Thymus (tissue), 11 donors: ENCODE results near the gene SFT2D3. TPM values are rescaled to one million over a fixed set of nuclear protein-coding genes. Genes with fewer than 3 reads are reported as not detected.
A peak's percentile ranks its signal among the peaks of the same experiment; 100 is the strongest.

ENCODE experiments used
- DNase-seq, 9 donors: peaks; one replicate each; pipeline ENCODE4 v3.0.0-alpha.2; 2013; ENCODE audit warnings: low spot score in 9 of 9, low read depth in 6 of 9, missing footprints in 1 of 9
- H3K27ac ChIP-seq, 2 donors: one replicate each; pipeline ENCODE4 v1.5.1; 2013; ENCODE audit warnings: control low read depth in 1 of 2, low read depth in 1 of 2, low read length in 1 of 2, mild to moderate bottlenecking in 1 of 2, moderate library complexity in 1 of 2
- H3K27me3 ChIP-seq, 2 donors: one replicate each; pipeline ENCODE4 v1.5.1; 2013; ENCODE audit warnings: low read length in 1 of 2; ENCODE audit not compliant: control insufficient read depth in 2 of 2, insufficient read depth in 1 of 2
- H3K36me3 ChIP-seq, 2 donors: one replicate each; pipeline ENCODE4 v1.5.1; 2013; ENCODE audit warnings: low read length in 1 of 2, mild to moderate bottlenecking in 1 of 2, moderate library complexity in 1 of 2; ENCODE audit not compliant: control insufficient read depth in 2 of 2, insufficient read depth in 2 of 2
- H3K4me1 ChIP-seq, 2 donors: one replicate each; pipeline ENCODE4 v1.5.1; 2013; ENCODE audit warnings: low read length in 2 of 2; ENCODE audit not compliant: control insufficient read depth in 2 of 2, insufficient read depth in 2 of 2
- H3K4me3 ChIP-seq, 2 donors: one replicate each; pipeline ENCODE4 v1.5.1; 2013; ENCODE audit warnings: low read length in 2 of 2, control low read depth in 1 of 2, mild to moderate bottlenecking in 1 of 2
- H3K9me3 ChIP-seq, 2 donors: one replicate each; pipeline ENCODE4 v1.5.1; 2013; ENCODE audit warnings: low read length in 1 of 2, mild to moderate bottlenecking in 1 of 2; ENCODE audit not compliant: control insufficient read depth in 2 of 2, insufficient read depth in 1 of 2
- WGBS: extraction: QIAGEN DNeasy Blood & Tissue Kit; methylation state at CpG from one replicate; pipeline ENCODE4 v1.1.7; 2013; 5-methylcytosine and 5-hydroxymethylcytosine counted together
- polyA plus RNA-seq: library from polyadenylated mRNA; stranded (reverse); fragments of 200-250 nt; gene quantifications from one replicate; pipeline ENCODE4 v1.2.3, GENCODE V29; 2013
- total RNA-seq: library from RNA; stranded (reverse); fragments of 120-200 nt; gene quantifications from one replicate; pipeline ENCODE4 v1.2.4, GENCODE V29; 2013
- donor health status: healthy.

SFT2D3 gene
- total and polyA plus RNA-seq, 2 donors = 7.3 to 8.8 TPM

GRCh38 chr2:127688405-127688804 is 12.9 kb upstream of the SFT2D3 start:
- DNase-seq = no peak
- Histone ChIP-seq H3K4me3 (no peak overlapping the region), H3K27ac (no peak overlapping the region), H3K9me3 (peaks cover 0 to 23% of the 10 kb centered on the region in 2 donors), H3K4me1 (no peaks in the 10 kb centered on the region), H3K36me3 (no peaks in the 10 kb centered on the region), H3K27me3 (no peaks in the 10 kb centered on the region)
- WGBS = 92% methylated on average over 1 of the region's 1 CpG

- H3K27ac ChIP-seq = no peak overlapping the region
- H3K27me3 ChIP-seq = no peaks in the 10 kb centered on the region
- DNase-seq = no peak
- no peak overlapping the region for H3K4me3 ChIP-seq
- no peaks in the 10 kb centered on the region for H3K36me3 ChIP-seq
- whole genome bisulfite sequencing = 96% methylated on average over 2 of the region's 2 CpGs
- H3K9me3 ChIP-seq = peaks cover 0 to 23% of the 10 kb centered on the region in 2 donors
- peaks cover 2 to 4% of the 10 kb centered on the region in 2 donors for H3K4me1 ChIP-seq
Measured at GRCh38 chr2:127690696-127691095, 10.6 kb upstream of the SFT2D3 start.

- no peaks in the 10 kb centered on the region for H3K27me3 ChIP-seq
- H3K4me3 ChIP-seq = no peak overlapping the region
- no peak overlapping the region for H3K27ac ChIP-seq
- WGBS = 98% methylated on average over 9 of the region's 9 CpGs
- H3K36me3 ChIP-seq = no peaks in the 10 kb centered on the region
- DNase-seq = no peak
- peaks cover 2 to 4% of the 10 kb centered on the region in 2 donors for H3K4me1 ChIP-seq
- H3K9me3 ChIP-seq = peaks cover 0 to 12% of the 10 kb centered on the region in 2 donors
Measured at GRCh38 chr2:127694986-127695385, 6.3 kb upstream of the SFT2D3 start.

- DNase-seq = peak; percentile 30 to 81 (median 66)
- Histone ChIP-seq H3K36me3 (no peaks in the 10 kb centered on the region), H3K27ac (no peak overlapping the region), H3K9me3 (peaks cover 0 to 5% of the 10 kb centered on the region in 2 donors), H3K4me1 (peaks cover 8% of the 10 kb centered on the region in 2 donors), H3K27me3 (no peaks in the 10 kb centered on the region), H3K4me3 (peak overlapping the region in 1 of 2 donors; percentile 35)
- WGBS = 51% methylated on average over 52 of the region's 52 CpGs
Measured at GRCh38 chr2:127695491-127696472, 5.5 kb upstream of the SFT2D3 start.

- WGBS = 97% methylated on average over 21 of the region's 21 CpGs
- H3K9me3 ChIP-seq = no peaks in the 10 kb centered on the region
- H3K27me3 ChIP-seq = no peaks in the 10 kb centered on the region
- H3K27ac ChIP-seq = no peak overlapping the region
- H3K36me3 ChIP-seq = no peaks in the 10 kb centered on the region
- H3K4me1 ChIP-seq = peaks cover 9 to 11% of the 10 kb centered on the region in 2 donors
- H3K4me3 ChIP-seq = no peak overlapping the region
- no peak for DNase-seq
Measured at GRCh38 chr2:127697482-127698180, 3.7 kb upstream of the SFT2D3 start.

- Histone ChIP-seq H3K9me3 (no peaks in the 10 kb centered on the region), H3K27me3 (no peaks in the 10 kb centered on the region), H3K36me3 (peaks cover 0 to 9% of the 10 kb centered on the region in 2 donors), H3K4me3 (no peak overlapping the region), H3K27ac (no peak overlapping the region), H3K4me1 (peaks cover 16 to 19% of the 10 kb centered on the region in 2 donors)
- 98% methylated on average over 27 of the region's 27 CpGs for WGBS
- DNase-seq = no peak
Measured at GRCh38 chr2:127698553-127699355, 2.5 kb upstream of the SFT2D3 start.

- 72% methylated on average over 17 of the region's 17 CpGs for WGBS
- no peaks in the 10 kb centered on the region for H3K27me3 ChIP-seq
- H3K4me3 ChIP-seq = peak overlapping the region; percentile 73 to 94
- peaks cover 2 to 22% of the 10 kb centered on the region in 2 donors for H3K36me3 ChIP-seq
- H3K27ac ChIP-seq = peak overlapping the region; percentile 95 to 99
- DNase-seq = peak in 2 of 9 donors; percentile 5
- peaks cover 15 to 19% of the 10 kb centered on the region in 2 donors for H3K4me1 ChIP-seq
- no peaks in the 10 kb centered on the region for H3K9me3 ChIP-seq
Measured at GRCh38 chr2:127700527-127701192, 637 bp upstream of the SFT2D3 start.

- DNase-seq = peak; percentile 40 to 85 (median 67)
- peak overlapping the region; percentile 95 to 99 for H3K27ac ChIP-seq
- H3K27me3 ChIP-seq = no peaks in the 10 kb centered on the region
- under 1% methylated on average over 108 of the region's 108 CpGs for WGBS
- H3K9me3 ChIP-seq = no peaks in the 10 kb centered on the region
- peaks cover 12 to 33% of the 10 kb centered on the region in 2 donors for H3K36me3 ChIP-seq
- H3K4me3 ChIP-seq = peak overlapping the region; percentile 73 to 94
- H3K4me1 ChIP-seq = peaks cover 14 to 19% of the 10 kb centered on the region in 2 donors
Measured at GRCh38 chr2:127701651-127702394, 526 bp downstream of the SFT2D3 start.
